SK-N-SH (cell line): ENCODE data around the gene SPTBN1. TPM values are rescaled to one million over a fixed set of nuclear protein-coding genes. Genes with fewer than 3 reads are reported as not detected.
A peak's percentile ranks its signal among the peaks of the same experiment; 100 is the strongest.

Experiments
- CTCF ChIA-PET: fragments of 300-600, 350-600 bp; formaldehyde crosslinking; extraction: SDS; loops from one replicate; lab custom pipeline; 2021; lab: Yijun Ruan, JAX
- POLR2A ChIA-PET: fragments of 350-600 bp; sonication (Branson Sonifier 250); formaldehyde crosslinking; extraction: SDS; loops from one replicate; lab custom pipeline; 2020; ENCODE audit warnings: antibody characterized with exemption, inconsistent platforms; lab: Yijun Ruan, JAX
- DNase-seq: peaks from one replicate; pipeline ENCODE4 v3.0.0; 2012
- H2AFZ ChIP-seq: fragments of 200-600 bp; sonication (generic); 2 replicates; pipeline ENCODE4 v1.8.1; 2016; ENCODE audit warnings: antibody characterized with exemption, mild to moderate bottlenecking, low read depth
- H3F3A ChIP-seq: fragments of 200-600 bp; sonication (generic); replicated peaks from 2 replicates; pipeline ENCODE3; 2016; ENCODE audit warnings: antibody characterized with exemption, mild to moderate bottlenecking; ENCODE audit not compliant: insufficient read depth
- H3K27ac ChIP-seq, 2 experiments: fragments of 200-500 bp in 1 of 2; fragments of 200-600 bp in 1 of 2; sonication (Bioruptor generic) in 1 of 2; sonication (generic), shearing (Covaris generic) in 1 of 2; 2 replicates each; pipeline versions ENCODE4 v1.5.1 to v1.6.1; 2014 to 2016; ENCODE audit warnings: low read depth in 2 of 2, inconsistent platforms in 1 of 2, low read length in 1 of 2, mild to moderate bottlenecking in 1 of 2, mixed read lengths in 1 of 2
- H3K27me3 ChIP-seq: fragments of 200-600 bp; sonication (generic), shearing (Covaris generic); 2 replicates; pipeline ENCODE4 v1.6.1; 2016; ENCODE audit warnings: mixed run types; ENCODE audit not compliant: insufficient read depth
- H3K36me3 ChIP-seq, 2 experiments: fragments of 200-500 bp in 1 of 2; fragments of 200-600 bp in 1 of 2; sonication (Bioruptor generic) in 1 of 2; sonication (generic) in 1 of 2; replicated peaks in 1 of 2; 2 replicates each; pipeline versions ENCODE3 to v1.5.1; 2014 to 2016; ENCODE audit warnings: low read length in 1 of 2, mild to moderate bottlenecking in 1 of 2; ENCODE audit not compliant: insufficient read depth in 2 of 2, control insufficient read depth in 1 of 2
- H3K4me1 ChIP-seq, 2 experiments: fragments of 200-500 bp in 1 of 2; fragments of 200-600 bp in 1 of 2; sonication (Bioruptor generic) in 1 of 2; sonication (generic), shearing (Covaris generic) in 1 of 2; 2 replicates each; pipeline versions ENCODE4 v1.5.1 to v1.6.1; 2014 to 2016; ENCODE audit warnings: low read depth in 1 of 2, low read length in 1 of 2, mixed run types in 1 of 2; ENCODE audit not compliant: insufficient read depth in 2 of 2, control insufficient read depth in 1 of 2
- H3K4me2 ChIP-seq: fragments of 200-600 bp; sonication (generic), shearing (Covaris generic); 2 replicates; pipeline ENCODE4 v1.6.1; 2017; ENCODE audit warnings: mixed run types
- H3K4me3 ChIP-seq, 2 experiments: fragments of 200-500 bp in 1 of 2; fragments of 200-600 bp in 1 of 2; sonication (Bioruptor generic) in 1 of 2; sonication (generic), shearing (Covaris generic) in 1 of 2; 2 replicates each; pipeline versions ENCODE4 v1.5.1 to v1.8.1; 2014 to 2016; ENCODE audit warnings: low read depth in 2 of 2, inconsistent platforms in 1 of 2, low read length in 1 of 2, mild to moderate bottlenecking in 1 of 2, mixed read lengths in 1 of 2, moderate library complexity in 1 of 2
- H3K79me2 ChIP-seq: fragments of 200-600 bp; sonication (generic); 2 replicates; pipeline ENCODE4 v1.8.1; 2017; ENCODE audit warnings: mild to moderate bottlenecking; ENCODE audit not compliant: insufficient read depth
- H3K9ac ChIP-seq: fragments of 200-600 bp; sonication (generic); 2 replicates; pipeline ENCODE4 v1.6.1; 2017; ENCODE audit warnings: mixed run types
- H3K9me2 ChIP-seq: fragments of 200-600 bp; sonication (generic); 2 replicates; pipeline ENCODE4 v1.6.1; 2017; ENCODE audit warnings: mixed run types
- H3K9me3 ChIP-seq: fragments of 200-600 bp; sonication (generic); 2 replicates; pipeline ENCODE4 v1.6.1; 2017; ENCODE audit warnings: mixed run types, mild to moderate bottlenecking, moderate library complexity
- H4K20me1 ChIP-seq: fragments of 200-600 bp; sonication (generic); 2 replicates; pipeline ENCODE4 v1.6.1; 2017; ENCODE audit warnings: mild to moderate bottlenecking, mixed run types; ENCODE audit not compliant: insufficient read depth
- CHD2 ChIP-seq: fragments of 150-350 bp; IDR thresholded peaks from 2 replicates; pipeline ENCODE4 v1.6.1; 2018; ENCODE audit warnings: low read length; ENCODE audit not compliant: partially characterized antibody
- ELF1 ChIP-seq: IDR thresholded peaks from 2 replicates; pipeline ENCODE4 v1.4.0; 2012
- FOSL2 ChIP-seq: IDR thresholded peaks from 2 replicates; pipeline ENCODE4 v1.4.0; 2012; ENCODE audit warnings: low read depth, mild to moderate bottlenecking, moderate library complexity, borderline replicate concordance
- FOXM1 ChIP-seq: IDR thresholded peaks from 2 replicates; pipeline ENCODE4 v1.4.0; 2012; ENCODE audit warnings: low read depth, mild to moderate bottlenecking
- GABPA ChIP-seq: IDR thresholded peaks from 2 replicates; pipeline ENCODE4 v1.4.0; 2012; ENCODE audit warnings: low read depth, mild to moderate bottlenecking
- JUND ChIP-seq: IDR thresholded peaks from 2 replicates; pipeline ENCODE4 v1.4.0; 2012
- MEF2A ChIP-seq: IDR thresholded peaks from 2 replicates; pipeline ENCODE4 v1.4.0; 2012; ENCODE audit warnings: low read depth, borderline replicate concordance
- MXI1 ChIP-seq: IDR thresholded peaks from 2 replicates; pipeline ENCODE4 v1.6.1; 2012; ENCODE audit warnings: mild to moderate bottlenecking, low read depth, low read length, improper control_type of control experiment
- NFIC ChIP-seq: IDR thresholded peaks from 2 replicates; pipeline ENCODE4 v1.4.0; 2012; ENCODE audit warnings: borderline replicate concordance
- POLR2AphosphoS5 ChIP-seq: IDR thresholded peaks from 2 replicates; pipeline ENCODE4 v1.6.1; 2012; ENCODE audit warnings: low read depth, low read length
- RAD21 ChIP-seq: IDR thresholded peaks from 2 replicates; pipeline ENCODE4 v1.6.1; 2012; ENCODE audit warnings: mild to moderate bottlenecking, low read length
- RFX5 ChIP-seq: IDR thresholded peaks from 2 replicates; pipeline ENCODE4 v1.6.1; 2012; ENCODE audit warnings: mild to moderate bottlenecking, improper control_type of control experiment, low read length
- RXRA ChIP-seq: IDR thresholded peaks from 2 replicates; pipeline ENCODE4 v1.4.0; 2012; ENCODE audit warnings: low read depth, mild to moderate bottlenecking, borderline replicate concordance
- TAF1 ChIP-seq: IDR thresholded peaks from 2 replicates; pipeline ENCODE4 v1.6.1; 2012; ENCODE audit warnings: low read depth, mild to moderate bottlenecking, low read length, moderate library complexity, borderline replicate concordance
- TCF12 ChIP-seq: IDR thresholded peaks from 2 replicates; pipeline ENCODE4 v1.4.0; 2012
- TEAD4 ChIP-seq: IDR thresholded peaks from 2 replicates; pipeline ENCODE4 v1.4.0; 2012; ENCODE audit warnings: mild to moderate bottlenecking, borderline replicate concordance; ENCODE audit not compliant: insufficient read depth
- YY1 ChIP-seq: IDR thresholded peaks from 2 replicates; pipeline ENCODE4 v1.4.0; 2012; ENCODE audit warnings: low read depth, mild to moderate bottlenecking
- WGBS: methylation state at CpG from one replicate; pipeline ENCODE4 v1.1.6; 2017; ENCODE audit warnings: low lambda C conversion rate; 5-methylcytosine and 5-hydroxymethylcytosine counted together
- polyA plus RNA-seq, 3 experiments: library from polyadenylated mRNA; depleted of rRNA; stranded (reverse); fragments of >200 nt; gene quantifications; 2 replicates each; pipeline ENCODE4 v1.2.3, GENCODE V29; 2012
- TF ChIP-seq, protein P1 (sequence below): fragments of 150-350 bp; IDR thresholded peaks from 2 replicates; pipeline ENCODE4 v1.6.1; 2017; ENCODE audit warnings: antibody characterized with exemption, low read length, low read depth, borderline replicate concordance
- TF ChIP-seq, protein P2 (sequence below): IDR thresholded peaks from 2 replicates; pipeline ENCODE4 v1.4.0; 2012; ENCODE audit warnings: low read depth, borderline replicate concordance
- TF ChIP-seq, protein P3 (sequence below): IDR thresholded peaks from 2 replicates; pipeline ENCODE4 v1.4.0; 2012; ENCODE audit warnings: low read depth, borderline replicate concordance

Gene SPTBN1
- polyA plus RNA-seq, 1 of the 3 experiments (the other 2 are of a cell fraction), result 29.1 TPM

DNA sequence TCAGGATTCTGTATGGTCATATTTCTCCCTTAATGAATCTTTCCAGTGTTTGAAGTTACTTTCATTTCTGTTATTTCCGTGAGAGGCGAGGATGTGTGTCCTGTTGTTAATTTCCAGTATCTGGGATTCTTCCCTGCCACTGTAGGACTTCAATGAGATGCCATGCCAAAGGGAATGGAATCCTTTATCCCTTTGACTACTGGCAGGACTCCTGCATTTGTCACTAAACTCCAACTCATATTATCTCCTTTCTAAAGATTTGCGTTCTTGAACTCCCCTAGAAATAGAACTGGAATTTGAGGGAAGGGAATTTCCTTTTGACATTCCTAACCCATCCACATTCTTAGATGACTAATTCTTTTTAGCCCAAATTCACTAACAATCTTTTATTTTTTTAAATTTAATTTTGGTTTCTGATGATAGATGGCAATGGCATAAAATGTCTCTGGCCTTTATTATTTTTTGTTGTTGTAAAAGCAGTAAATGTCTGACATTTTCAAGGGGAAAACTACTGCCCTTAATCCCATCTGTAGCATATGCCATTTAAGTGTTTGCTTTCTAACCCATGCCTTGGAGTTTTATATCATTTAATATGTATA lies 179.5 kb downstream of the SPTBN1 start:
- no peak overlapping the region for H2AFZ ChIP-seq
- peak overlapping the region; percentile 23; the same call in 1 of the 2 replicates for H3K9ac ChIP-seq
- peaks cover 25% of the 10 kb centered on the region for H3F3A ChIP-seq
- ChIA-PET CTCF (no interaction called here), POLR2A (no interaction called here)
- H3K4me1 ChIP-seq, result peaks cover 28 to 45% of the 10 kb centered on the region in 2 experiments
- H3K4me2 ChIP-seq, result peak overlapping the region; percentile 71
- no peak for DNase-seq
- WGBS, result 37% methylated on average over 3 of the region's 3 CpGs
- peak overlapping the region; percentile 17 to 24; a peak in 2 of 4 replicates for H3K4me3 ChIP-seq
- H4K20me1 ChIP-seq, result no peaks in the 10 kb centered on the region
- H3K27me3 ChIP-seq, result no peaks in the 10 kb centered on the region
- no peaks in the 10 kb centered on the region for H3K9me3 ChIP-seq
- H3K36me3 ChIP-seq, result peaks cover 49 to 61% of the 10 kb centered on the region in 2 experiments
- no peak for TF ChIP-seq RFX5
- TF ChIP-seq NFIC, result no peak
- TF ChIP-seq GABPA, result no peak
- no peak for TF ChIP-seq YY1
- peak; percentile 13; the same call in 1 of the 2 replicates for TF ChIP-seq FOSL2
- TF ChIP-seq RXRA, result no peak
- TF ChIP-seq MEF2A, result no peak
- TF ChIP-seq TEAD4, result 0 out of 2 replicates have a peak, but pooled peaks have one; percentile 25
- TF ChIP-seq RAD21, result no peak
- TF ChIP-seq TAF1, result no peak
- TF ChIP-seq, protein P1, sequence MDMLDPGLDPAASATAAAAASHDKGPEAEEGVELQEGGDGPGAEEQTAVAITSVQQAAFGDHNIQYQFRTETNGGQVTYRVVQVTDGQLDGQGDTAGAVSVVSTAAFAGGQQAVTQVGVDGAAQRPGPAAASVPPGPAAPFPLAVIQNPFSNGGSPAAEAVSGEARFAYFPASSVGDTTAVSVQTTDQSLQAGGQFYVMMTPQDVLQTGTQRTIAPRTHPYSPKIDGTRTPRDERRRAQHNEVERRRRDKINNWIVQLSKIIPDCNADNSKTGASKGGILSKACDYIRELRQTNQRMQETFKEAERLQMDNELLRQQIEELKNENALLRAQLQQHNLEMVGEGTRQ, result no peak
- peak; percentile 12; the same call in 1 of the 2 replicates for TF ChIP-seq TCF12
- peaks cover 67% of the 10 kb centered on the region for H3K79me2 ChIP-seq
- H3K27ac ChIP-seq, result peak overlapping the region; percentile 79 to 82; a peak in 3 of 4 replicates
- H3K9me2 ChIP-seq, result no peaks in the 10 kb centered on the region

DNA sequence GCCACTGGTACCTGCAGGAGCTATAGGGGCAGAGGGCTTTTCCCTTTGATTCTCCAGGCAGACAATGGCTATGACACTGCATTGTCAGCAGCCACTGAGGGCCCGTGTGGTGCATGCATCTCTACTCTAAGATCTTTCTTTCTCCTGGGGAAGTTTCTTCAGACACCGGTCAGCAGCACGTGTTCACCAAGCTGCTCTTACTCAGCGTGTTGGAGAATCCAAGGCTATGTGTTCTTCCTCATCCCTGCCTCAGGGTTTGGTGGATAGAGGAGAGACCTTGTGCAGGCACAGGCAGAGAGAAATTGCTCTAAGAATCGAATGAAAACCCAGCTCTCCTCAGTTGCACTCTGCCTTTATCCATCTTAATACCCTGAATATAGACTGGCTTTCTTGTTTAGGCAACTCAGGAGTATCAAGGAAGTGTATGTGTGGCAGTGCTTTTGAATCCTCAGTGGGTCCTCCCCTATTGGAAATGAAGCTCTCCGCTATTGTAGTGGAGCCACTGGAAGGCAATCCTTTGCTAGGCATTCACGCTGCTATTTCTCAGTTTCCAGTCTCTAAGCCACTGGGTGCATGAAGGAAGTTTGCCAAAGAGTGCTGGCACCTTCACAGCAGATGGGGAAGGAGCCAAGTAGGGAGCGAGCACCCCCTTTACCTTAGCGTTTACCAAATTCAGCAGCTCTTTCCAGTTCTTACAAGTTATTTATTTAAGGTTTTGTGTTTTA lies 180.4 kb downstream of the SPTBN1 start:
- 94% methylated on average over 9 of the region's 9 CpGs for WGBS
- peak overlapping the region; percentile 79 to 82; a peak in 3 of 4 replicates for H3K27ac ChIP-seq
- H3K4me1 ChIP-seq, result peaks cover 28 to 45% of the 10 kb centered on the region in 2 experiments
- peaks cover 49 to 57% of the 10 kb centered on the region in 2 experiments for H3K36me3 ChIP-seq
- DNase-seq, result no peak
- H3K9me2 ChIP-seq, result no peaks in the 10 kb centered on the region
- POLR2A ChIA-PET, result no interaction called here
- no peak overlapping the region for H3K4me3 ChIP-seq
- no peak overlapping the region for H3K9ac ChIP-seq
- H4K20me1 ChIP-seq, result no peaks in the 10 kb centered on the region
- H3K27me3 ChIP-seq, result no peaks in the 10 kb centered on the region
- H3K4me2 ChIP-seq, result no peak overlapping the region
- CTCF ChIA-PET, result no interaction called here
- H2AFZ ChIP-seq, result no peak overlapping the region
- no peaks in the 10 kb centered on the region for H3K9me3 ChIP-seq
- H3K79me2 ChIP-seq, result peaks cover 70% of the 10 kb centered on the region
- no peak for TF ChIP-seq RXRA
- TF ChIP-seq FOSL2, result no peak
- TF ChIP-seq ELF1, result no peak
- no peak for TF ChIP-seq MXI1
- no peak for TF ChIP-seq RFX5
- TF ChIP-seq, protein P2, sequence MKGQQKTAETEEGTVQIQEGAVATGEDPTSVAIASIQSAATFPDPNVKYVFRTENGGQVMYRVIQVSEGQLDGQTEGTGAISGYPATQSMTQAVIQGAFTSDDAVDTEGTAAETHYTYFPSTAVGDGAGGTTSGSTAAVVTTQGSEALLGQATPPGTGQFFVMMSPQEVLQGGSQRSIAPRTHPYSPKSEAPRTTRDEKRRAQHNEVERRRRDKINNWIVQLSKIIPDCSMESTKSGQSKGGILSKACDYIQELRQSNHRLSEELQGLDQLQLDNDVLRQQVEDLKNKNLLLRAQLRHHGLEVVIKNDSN, result no peak
- no peak for TF ChIP-seq POLR2AphosphoS5
- TF ChIP-seq FOXM1, result no peak
- TF ChIP-seq RAD21, result no peak
- TF ChIP-seq JUND, result no peak
- TF ChIP-seq, protein P1, result no peak
- TF ChIP-seq CHD2, result no peak
- TF ChIP-seq, protein P3, sequence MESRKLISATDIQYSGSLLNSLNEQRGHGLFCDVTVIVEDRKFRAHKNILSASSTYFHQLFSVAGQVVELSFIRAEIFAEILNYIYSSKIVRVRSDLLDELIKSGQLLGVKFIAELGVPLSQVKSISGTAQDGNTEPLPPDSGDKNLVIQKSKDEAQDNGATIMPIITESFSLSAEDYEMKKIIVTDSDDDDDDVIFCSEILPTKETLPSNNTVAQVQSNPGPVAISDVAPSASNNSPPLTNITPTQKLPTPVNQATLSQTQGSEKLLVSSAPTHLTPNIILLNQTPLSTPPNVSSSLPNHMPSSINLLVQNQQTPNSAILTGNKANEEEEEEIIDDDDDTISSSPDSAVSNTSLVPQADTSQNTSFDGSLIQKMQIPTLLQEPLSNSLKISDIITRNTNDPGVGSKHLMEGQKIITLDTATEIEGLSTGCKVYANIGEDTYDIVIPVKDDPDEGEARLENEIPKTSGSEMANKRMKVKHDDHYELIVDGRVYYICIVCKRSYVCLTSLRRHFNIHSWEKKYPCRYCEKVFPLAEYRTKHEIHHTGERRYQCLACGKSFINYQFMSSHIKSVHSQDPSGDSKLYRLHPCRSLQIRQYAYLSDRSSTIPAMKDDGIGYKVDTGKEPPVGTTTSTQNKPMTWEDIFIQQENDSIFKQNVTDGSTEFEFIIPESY, result no peak
- TF ChIP-seq TCF12, result no peak
- no peak for TF ChIP-seq TAF1
- peaks cover 25% of the 10 kb centered on the region for H3F3A ChIP-seq
